ENCODE measurements around the gene SPATS2L. TPM values are rescaled to one million over a fixed set of nuclear protein-coding genes. Genes with fewer than 3 reads are reported as not detected.

Gene SPATS2L
- total RNA-seq, 4 donors from 2014 or later = 51.9 to 151 (median 78.9) TPM

DNA sequence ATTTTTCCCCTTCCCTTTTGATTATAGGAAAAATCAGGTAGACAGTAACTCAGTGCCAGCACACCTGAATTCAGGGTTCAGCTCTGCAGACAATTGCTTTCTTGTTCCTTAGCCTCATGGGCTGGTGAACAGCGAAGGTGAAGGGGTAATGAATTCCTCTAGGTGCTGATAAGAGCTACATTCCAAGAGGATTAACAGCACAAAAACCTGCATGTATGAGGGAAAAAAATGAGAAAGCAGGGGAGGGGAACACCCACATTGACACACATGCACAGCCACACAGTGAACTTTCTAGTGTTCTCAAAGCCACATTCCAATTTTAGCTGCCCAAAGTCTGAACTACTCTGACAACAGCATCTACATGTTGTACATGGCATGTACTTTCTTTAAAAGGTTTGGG, 46.1 kb downstream of the SPATS2L start:
- DNase-seq (ENCODE audit: extremely low spot score) = no peak
- peak overlapping the region in 2 of 4 donors; percentile 0 to 7 for H3K27ac ChIP-seq (replicated peaks in 1 of 4)
- H3K4me1 ChIP-seq = peaks cover 19 to 56% (median 39%) of the 10 kb centered on the region in 4 donors
- TF ChIP-seq POLR2AphosphoS5 (IDR thresholded peaks at IDR 0.05) (no peak), POLR2A (IDR thresholded peaks at IDR 0.05; ENCODE audit: low read depth) (no peak), EP300 (IDR thresholded peaks at IDR 0.05) (no peak)
- TF ChIP-seq, protein P1, sequence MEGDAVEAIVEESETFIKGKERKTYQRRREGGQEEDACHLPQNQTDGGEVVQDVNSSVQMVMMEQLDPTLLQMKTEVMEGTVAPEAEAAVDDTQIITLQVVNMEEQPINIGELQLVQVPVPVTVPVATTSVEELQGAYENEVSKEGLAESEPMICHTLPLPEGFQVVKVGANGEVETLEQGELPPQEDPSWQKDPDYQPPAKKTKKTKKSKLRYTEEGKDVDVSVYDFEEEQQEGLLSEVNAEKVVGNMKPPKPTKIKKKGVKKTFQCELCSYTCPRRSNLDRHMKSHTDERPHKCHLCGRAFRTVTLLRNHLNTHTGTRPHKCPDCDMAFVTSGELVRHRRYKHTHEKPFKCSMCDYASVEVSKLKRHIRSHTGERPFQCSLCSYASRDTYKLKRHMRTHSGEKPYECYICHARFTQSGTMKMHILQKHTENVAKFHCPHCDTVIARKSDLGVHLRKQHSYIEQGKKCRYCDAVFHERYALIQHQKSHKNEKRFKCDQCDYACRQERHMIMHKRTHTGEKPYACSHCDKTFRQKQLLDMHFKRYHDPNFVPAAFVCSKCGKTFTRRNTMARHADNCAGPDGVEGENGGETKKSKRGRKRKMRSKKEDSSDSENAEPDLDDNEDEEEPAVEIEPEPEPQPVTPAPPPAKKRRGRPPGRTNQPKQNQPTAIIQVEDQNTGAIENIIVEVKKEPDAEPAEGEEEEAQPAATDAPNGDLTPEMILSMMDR (IDR thresholded peaks at IDR 0.05) = no peak
- 100% methylated on average over 1 of the region's 1 CpG for WGBS
- H3K9me3 ChIP-seq = no peaks in the 10 kb centered on the region
- intact Hi-C loops (cut with DNase I) = no loop called here
- no peak overlapping the region for H3K4me3 ChIP-seq
- H3K27me3 ChIP-seq = no peaks in the 10 kb centered on the region
- H3K36me3 ChIP-seq = no peaks in the 10 kb centered on the region

DNA sequence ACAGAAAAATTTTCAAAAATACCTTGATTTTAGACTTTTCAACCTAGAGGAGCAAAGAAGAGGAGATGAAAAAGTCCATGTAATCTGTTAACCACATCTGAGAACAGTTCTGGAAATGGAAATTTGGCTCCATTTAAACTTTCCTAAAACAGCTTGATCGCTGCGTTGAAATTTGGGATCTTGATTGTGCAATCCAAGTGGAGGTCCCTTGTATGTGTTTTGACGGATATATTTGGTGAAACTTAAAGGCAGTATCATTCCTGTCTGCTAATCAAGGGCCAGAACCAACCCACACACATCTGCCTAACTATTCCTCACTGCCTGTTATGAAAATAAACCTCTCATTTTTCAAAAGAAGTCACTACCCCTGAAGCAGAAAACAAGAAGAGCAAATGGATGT, 46.6 kb downstream of the SPATS2L start:
- Histone ChIP-seq H3K27me3 (no peaks in the 10 kb centered on the region), H3K9me3 (no peaks in the 10 kb centered on the region), H3K4me1 (peaks cover 21 to 57% (median 41%) of the 10 kb centered on the region in 4 donors), H3K27ac (replicated peaks in 1 of 4) (peak overlapping the region in 2 of 4 donors; percentile 0 to 7), H3K36me3 (no peaks in the 10 kb centered on the region), H3K4me3 (no peak overlapping the region)
- no peak for DNase-seq (ENCODE audit: extremely low spot score)
- intact Hi-C loops (cut with DNase I) = no loop called here
- 52% methylated on average over 3 of the region's 3 CpGs for WGBS
- TF ChIP-seq, protein P1 (IDR thresholded peaks at IDR 0.05) = no peak
- TF ChIP-seq POLR2A (IDR thresholded peaks at IDR 0.05; ENCODE audit: low read depth) (no peak), EP300 (IDR thresholded peaks at IDR 0.05) (no peak), POLR2AphosphoS5 (IDR thresholded peaks at IDR 0.05) (no peak)

DNA sequence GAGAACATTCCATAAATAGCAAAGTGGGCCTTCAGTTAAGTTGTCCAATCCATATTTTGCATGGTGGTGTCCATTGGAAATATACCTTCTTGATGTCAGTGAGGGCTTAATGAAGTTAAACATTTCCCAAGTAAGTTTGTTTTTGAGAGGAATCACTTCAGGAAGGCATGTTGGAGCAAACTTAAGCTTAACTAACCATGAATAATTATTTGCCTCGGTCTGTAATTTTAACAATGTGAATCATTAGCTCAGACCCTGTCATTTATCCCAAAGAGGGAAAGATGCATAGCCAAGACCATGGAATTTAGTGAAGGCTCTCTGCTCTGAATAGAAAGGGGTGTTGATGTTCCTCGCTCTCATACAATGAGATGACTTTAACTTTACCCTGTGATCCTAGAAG, 47.4 kb downstream of the SPATS2L start:
- H3K4me1 ChIP-seq = peaks cover 21 to 53% (median 43%) of the 10 kb centered on the region in 4 donors
- H3K36me3 ChIP-seq = no peaks in the 10 kb centered on the region
- intact Hi-C loops (cut with DNase I) = no loop called here
- no peak overlapping the region for H3K4me3 ChIP-seq
- H3K9me3 ChIP-seq = no peaks in the 10 kb centered on the region
- DNase-seq (ENCODE audit: extremely low spot score) = no peak
- no peaks in the 10 kb centered on the region for H3K27me3 ChIP-seq
- TF ChIP-seq POLR2A (IDR thresholded peaks at IDR 0.05; ENCODE audit: low read depth) (no peak), EP300 (IDR thresholded peaks at IDR 0.05) (no peak), POLR2AphosphoS5 (IDR thresholded peaks at IDR 0.05) (no peak)
- TF ChIP-seq, protein P1 (IDR thresholded peaks at IDR 0.05) = no peak
- whole genome bisulfite sequencing = 86% methylated on average over 2 of the region's 2 CpGs
- no peak overlapping the region for H3K27ac ChIP-seq (replicated peaks in 1 of 4)

DNA sequence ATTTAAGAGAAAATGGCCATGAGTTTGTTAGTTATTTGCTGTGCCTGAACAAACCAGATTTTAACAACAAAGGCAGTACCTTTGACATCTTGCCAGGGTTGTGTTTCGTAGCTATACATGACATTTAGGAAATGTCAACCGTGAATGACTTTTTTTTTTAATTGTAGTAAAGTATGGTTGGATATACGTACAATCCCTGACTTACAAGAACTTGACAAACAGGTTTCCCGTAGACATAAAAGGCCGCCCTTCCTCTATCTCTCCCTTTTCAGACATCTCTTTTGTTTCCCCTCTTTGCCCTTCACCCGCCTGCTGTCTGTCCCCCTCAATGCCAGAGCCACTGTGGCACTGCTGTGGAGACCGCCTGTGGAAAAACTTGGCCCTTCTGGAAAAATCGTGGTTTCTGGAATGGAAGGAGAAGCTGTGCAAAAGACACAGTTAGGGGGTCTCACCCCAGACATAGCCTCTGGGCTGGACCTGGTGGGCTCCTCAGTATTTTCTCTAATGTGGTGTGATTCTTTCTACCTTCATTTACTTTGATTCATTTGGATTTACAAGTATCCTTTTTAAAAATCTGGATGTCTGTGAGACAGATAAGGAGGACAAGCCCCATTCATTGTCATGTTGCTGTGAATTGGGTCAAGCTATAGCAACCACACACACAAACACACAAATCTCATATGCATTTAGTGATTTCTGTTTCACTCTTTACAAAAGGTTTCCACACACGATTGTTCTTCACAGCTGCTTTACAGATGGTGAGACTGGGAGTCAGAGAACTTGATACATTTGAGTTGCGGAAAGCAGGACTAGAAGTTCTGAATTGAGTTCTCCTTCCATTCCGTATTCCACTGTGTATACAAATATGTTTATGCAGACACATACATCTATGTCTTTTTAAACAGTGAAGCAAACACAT, 48.6 kb downstream of the SPATS2L start:
- TF ChIP-seq EP300 (IDR thresholded peaks at IDR 0.05) (no peak), POLR2AphosphoS5 (IDR thresholded peaks at IDR 0.05) (no peak), POLR2A (IDR thresholded peaks at IDR 0.05; ENCODE audit: low read depth) (no peak)
- intact Hi-C loops (cut with DNase I) = no loop called here
- H3K4me3 ChIP-seq = no peak overlapping the region
- H3K4me1 ChIP-seq = peaks cover 27 to 56% (median 43%) of the 10 kb centered on the region in 4 donors
- H3K27me3 ChIP-seq = no peaks in the 10 kb centered on the region
- no peaks in the 10 kb centered on the region for H3K36me3 ChIP-seq
- WGBS = 87% methylated on average over 11 of the region's 11 CpGs
- H3K27ac ChIP-seq (replicated peaks in 1 of 4) = no peak overlapping the region
- DNase-seq (ENCODE audit: extremely low spot score) = no peak
- H3K9me3 ChIP-seq = no peaks in the 10 kb centered on the region

DNA sequence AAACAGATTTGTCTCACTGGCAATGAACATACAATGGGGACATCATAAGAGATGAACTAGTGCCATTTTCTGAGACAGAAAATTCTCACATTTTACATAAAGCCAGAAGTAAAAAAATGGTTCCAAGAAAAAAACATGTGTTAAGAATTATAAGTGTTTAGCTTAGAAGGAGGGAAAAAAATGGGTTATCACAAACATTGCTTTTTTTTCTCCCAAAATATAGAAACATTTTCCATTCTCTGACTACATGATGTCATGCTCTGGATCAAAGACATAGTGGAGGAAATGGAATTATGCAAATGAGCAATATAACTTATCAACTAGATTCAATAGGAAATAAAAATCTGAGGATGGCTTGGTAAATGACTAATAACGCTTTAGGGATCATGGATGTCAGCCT, 49.8 kb downstream of the SPATS2L start:
- no peaks in the 10 kb centered on the region for H3K9me3 ChIP-seq
- no peaks in the 10 kb centered on the region for H3K27me3 ChIP-seq
- H3K27ac ChIP-seq (replicated peaks in 1 of 4) = no peak overlapping the region
- no peaks in the 10 kb centered on the region for H3K36me3 ChIP-seq
- H3K4me1 ChIP-seq = peaks cover 31 to 49% (median 44%) of the 10 kb centered on the region in 4 donors
- no peak for DNase-seq (ENCODE audit: extremely low spot score)
- H3K4me3 ChIP-seq = no peak overlapping the region
- intact Hi-C loops (cut with DNase I) = no loop called here
- 56% methylated on average over 1 of the region's 1 CpG for WGBS
- no peak for TF ChIP-seq POLR2A (IDR thresholded peaks at IDR 0.05; ENCODE audit: low read depth)
- no peak for TF ChIP-seq EP300 (IDR thresholded peaks at IDR 0.05)
- TF ChIP-seq, protein P1 (IDR thresholded peaks at IDR 0.05) = no peak
- no peak for TF ChIP-seq POLR2AphosphoS5 (IDR thresholded peaks at IDR 0.05)

Measured in esophagus muscularis mucosa (tissue), 4 donors.